HG03457 (cell line): ENCODE results near the gene PRAME.
"Not testable (repeated sequence)": the region's sequence is repeated elsewhere in the genome, so short reads cannot be mapped to it uniquely, and the experiment has no call there.

ENCODE experiments used
- ATAC-seq: cut with Tn5 transposase; IDR thresholded peaks from one replicate; pipeline ENCODE4 v1.9.1; 2021; ENCODE audit warnings: moderate number of reproducible peaks; ENCODE audit not compliant: unreplicated experiment

Gene PRAME

DNA sequence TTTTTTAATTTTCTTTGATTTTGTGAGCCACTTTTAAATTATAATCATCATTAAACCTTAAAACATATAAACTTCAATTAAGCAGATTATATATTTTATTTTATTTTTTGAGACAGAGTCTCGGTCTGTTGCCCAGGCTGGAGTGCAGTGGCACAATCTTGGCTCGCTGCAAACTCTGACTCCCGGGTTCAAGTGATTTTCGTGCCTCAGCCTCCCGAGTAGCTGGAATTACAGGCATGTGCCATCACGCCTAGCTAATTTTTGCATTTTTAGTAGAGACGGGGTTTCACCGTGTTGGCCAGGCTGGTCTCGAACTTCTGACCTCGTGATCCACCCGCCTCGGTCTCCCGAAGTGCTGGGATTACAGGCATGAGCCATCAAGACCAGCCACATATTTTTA is 22.5 kb upstream of the PRAME start:
- ATAC-seq, result not testable (repeated sequence)

DNA sequence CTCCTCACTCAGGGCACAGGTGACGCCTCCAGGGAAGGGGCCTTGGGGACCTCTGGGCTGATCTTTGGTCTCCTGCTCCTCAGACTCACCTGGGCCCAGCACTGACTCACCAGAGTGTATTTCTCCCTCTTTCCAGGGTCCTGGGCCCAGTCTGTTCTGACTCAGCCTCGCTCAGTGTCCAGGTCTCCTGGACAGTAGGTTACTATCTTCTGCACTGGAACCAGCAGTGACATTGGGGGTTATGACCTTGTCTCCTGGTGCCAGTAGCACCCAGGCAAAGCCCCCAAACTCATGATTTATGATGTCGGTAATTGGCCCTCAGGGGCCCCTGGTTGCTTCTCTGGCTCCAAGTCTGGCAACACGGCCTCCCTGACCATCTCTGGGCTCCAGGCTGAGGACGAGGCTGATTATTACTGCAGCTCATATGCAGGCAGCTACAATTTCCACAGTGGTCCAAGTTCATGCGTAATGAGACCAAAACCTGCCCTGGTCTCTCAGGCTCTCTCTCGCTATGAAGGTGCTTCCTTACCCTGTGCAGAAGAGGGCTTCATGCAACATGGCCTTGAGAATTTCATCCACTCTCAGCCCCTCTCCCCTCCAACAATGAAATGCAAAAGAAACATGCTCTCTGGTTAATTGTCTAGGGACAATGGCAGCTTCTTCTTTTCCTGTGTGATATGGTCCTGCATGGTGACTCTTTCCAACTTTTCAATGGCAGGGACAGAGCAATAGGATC is 21.0 kb upstream of the PRAME start:
- no peak for ATAC-seq

DNA sequence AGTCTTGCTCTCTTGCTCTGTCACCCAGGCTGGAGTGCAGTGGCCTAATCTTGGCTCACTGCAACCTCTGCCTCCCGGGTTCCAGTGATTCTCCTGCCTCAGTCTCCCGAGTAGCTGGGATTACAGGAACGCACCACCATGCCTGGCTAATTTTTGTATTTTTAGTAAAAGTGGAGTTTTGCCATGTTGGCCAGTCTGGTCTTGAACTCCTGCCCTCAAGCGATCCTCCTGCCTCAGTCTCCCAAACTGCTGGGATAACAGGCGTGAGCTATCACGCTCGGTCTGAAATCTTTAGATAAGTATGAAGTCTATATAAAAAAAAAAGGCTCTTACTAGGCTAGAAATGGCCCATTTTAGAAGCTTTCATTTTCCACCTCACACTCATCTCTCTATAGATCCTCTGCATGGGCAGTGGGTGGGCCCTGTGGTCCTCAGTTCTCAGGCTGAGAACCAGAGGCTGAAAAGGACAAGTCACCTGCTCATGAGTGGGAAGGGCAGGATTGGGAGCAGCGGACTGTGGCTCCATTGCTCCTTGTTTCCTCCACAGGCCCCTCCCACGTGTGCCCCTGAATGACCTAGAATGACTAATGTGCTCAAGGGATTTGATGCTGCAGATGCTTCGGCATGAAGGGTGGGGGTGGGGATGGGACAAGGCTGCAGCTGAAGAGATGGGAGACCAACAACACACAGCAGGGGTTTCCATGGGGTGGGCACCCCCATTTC is 19.8 kb upstream of the PRAME start:
- ATAC-seq, result no peak

DNA sequence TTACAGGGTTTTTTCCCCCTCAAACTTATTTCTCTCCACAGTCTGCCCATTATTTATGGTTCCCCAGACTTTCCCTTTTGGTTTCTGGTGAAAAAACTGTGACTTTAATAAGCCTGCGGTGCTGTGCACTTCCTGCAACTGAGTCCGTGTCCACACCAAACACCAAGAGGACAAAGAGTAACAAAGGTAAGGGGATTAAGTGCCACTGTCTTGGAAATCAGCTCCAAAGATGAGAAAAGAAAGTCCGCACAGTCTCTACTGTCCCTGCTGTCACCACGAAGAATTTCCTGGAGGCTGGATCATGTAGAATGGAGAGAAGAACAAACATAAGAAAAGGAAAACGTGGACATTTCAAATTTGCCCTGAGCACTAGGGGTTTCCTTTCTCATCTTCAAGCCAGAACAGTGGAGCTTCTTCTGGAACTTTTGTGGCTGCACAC is 17.9 kb upstream of the PRAME start:
- ATAC-seq, result no peak

DNA sequence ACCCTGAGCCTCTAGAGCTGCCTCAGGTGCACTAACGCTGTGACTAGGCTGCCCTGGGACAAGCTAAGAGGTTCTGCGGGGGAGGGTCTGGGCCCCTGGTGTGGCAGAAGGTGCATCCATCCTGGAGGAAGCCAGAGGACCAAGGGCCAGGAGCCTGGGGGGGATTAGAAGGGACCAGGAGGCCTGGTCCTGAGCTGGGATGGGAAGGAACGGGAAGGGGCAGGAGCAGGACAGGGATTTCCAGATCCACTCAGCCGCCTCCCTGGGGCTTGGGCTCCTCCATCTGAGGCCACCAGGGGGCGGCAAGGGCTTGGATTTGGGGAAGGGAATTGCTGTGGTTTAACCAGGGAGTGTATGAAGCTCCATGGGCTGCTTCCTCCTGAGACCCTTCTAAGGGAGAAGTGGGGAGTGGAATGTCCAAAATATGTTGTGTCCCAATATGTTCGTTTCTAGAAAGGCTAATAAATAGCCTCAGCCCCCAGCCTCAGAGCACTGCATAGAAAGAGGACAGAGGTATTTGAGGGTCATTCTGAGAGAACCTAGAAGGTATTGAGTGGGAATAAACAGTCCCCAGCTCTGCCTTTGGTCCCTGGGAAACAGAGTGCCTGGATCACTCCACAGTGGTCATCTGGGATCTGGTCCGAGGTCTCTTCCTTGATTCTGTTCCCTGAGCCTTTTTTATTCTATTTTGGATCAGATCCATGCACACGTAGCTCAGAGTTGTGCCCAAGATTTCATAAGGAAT is 17.4 kb upstream of the PRAME start:
- no peak for ATAC-seq

DNA sequence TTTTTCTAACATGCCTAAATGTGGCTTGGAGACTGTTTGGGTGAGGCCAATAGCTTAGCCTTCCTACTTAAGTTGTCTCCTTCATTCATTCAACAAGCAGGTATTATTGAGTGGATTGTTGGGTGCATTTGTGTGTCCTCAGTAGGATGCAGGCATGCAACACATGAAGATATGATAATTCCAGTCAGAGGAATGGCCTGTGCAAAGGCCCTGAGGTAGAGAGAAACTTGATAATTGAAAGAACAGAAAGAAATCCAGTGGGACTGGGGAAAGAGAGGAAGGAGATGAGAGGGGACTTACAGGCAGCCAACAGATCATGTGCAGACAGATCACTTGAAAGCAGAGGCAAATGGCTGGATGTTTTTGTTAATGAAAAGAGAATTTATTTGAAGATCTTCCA is 15.3 kb upstream of the PRAME start:
- ATAC-seq, result no peak

DNA sequence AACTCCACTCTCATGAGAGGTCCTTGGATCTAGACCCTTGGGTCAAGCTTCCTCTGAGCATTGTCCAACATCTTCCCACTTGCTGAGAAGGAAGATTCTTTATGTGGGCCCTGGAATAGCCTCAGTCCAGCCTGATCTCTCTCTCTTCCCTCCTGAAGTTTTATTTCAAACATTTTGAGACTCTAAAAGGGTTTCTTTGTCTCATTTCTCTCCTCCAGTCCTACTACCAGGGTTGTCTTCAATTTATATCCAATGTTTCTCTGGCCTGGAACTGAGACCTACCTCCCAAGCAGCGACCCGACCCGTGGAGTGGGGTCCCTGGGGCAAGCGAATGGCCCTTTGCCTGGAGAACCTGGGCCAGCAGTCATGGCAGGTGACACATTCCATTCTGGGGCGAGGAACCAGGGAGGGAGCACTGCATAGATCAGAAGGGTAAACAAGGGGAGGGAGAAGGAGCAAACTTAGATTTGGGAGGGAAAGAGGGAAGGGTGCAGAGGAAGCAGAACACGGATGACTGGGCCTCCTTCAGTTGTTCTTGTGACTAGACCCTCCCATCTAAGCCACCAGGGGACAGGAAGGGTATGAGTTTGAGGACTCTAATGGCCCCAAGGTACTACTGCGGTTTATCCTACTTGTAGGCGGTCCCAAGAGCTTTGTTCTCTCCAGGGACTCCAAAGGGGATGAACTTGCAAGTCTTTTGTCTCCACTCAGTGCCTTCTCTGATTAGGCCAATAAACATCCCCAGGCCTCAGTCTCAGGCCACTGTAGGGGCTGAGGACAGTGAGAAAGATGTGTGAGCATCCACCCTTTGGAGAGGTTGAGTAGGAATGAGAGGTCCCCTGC is 14.2 kb upstream of the PRAME start:
- ATAC-seq, result no peak

DNA sequence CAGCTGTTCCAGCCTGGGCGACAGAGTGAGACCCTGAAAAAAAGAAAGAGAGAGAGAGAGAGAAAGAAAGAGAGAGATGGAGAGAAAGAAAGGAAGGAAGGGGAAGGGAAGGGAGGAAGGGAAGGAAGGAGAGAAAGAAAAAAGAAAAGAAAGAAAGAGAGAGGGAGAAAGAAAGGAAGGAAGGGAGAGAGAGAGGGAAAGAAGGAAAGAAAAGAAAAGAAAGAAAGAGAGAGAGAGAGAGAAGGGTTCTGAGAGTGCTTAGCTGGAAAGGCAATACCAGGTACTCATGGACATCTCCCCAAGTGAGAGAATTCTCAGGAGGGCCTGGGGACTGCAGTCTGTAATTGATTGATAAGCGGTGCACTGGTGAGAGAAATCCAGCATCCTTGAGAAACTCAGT is 12.8 kb upstream of the PRAME start:
- ATAC-seq, result no peak

DNA sequence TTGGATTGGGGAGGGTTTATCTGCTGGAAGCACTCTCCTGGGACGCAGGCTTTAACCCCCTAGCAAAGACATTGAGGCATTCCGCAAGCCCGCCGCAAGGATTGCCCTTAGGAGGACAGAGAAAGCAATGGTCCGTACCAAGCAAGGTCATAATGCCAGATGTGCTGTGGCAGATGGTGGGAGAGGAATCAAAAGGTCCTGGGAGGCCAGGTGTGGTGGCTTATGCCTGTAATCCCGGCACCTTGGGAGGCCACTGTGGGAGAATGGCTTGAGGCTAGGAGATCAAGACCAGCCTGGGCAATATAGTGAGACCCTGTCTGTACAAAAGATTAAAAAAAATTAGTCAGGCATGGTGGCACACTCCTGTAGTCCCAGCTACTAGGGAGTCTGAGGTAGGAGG is 12.4 kb upstream of the PRAME start:
- no peak for ATAC-seq

DNA sequence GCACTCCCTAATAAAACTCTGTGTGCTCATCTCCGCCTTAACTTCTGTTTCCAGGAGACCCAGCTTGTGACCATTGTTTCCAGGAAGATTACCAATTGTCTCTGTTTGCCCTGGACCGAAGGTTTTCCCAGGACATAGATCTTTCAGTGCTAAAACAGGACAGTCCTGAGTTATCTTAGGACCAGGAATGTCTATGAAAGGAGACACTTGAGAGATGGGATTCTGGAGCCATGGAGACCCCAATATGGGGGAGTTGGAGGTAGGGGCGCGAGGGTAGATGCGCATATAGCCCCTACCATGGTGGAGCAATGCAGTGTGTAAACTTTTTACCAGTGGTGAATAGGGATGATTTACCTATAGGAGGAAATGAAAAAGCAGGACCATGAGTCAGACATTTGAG is 10.2 kb upstream of the PRAME start:
- ATAC-seq, result no peak

DNA sequence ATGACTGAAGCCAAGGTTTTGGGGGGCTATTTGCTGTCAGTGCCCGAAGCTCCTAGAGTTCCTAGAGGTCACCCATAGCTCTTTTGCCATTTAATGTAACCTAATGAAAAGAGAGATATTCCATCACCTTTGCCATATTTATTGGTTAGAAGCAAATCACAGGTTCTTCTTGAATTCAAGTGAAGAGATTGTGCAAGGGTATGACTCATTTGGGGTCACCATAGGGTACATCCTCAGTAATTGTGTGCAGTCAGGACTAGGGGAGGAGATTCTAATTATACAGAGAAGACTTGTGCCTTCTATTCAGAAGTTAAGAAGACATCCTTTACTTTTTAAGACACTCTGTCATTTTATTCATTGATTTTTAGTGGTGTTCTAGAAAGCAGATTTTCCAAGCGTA is 6.9 kb upstream of the PRAME start:
- no peak for ATAC-seq

DNA sequence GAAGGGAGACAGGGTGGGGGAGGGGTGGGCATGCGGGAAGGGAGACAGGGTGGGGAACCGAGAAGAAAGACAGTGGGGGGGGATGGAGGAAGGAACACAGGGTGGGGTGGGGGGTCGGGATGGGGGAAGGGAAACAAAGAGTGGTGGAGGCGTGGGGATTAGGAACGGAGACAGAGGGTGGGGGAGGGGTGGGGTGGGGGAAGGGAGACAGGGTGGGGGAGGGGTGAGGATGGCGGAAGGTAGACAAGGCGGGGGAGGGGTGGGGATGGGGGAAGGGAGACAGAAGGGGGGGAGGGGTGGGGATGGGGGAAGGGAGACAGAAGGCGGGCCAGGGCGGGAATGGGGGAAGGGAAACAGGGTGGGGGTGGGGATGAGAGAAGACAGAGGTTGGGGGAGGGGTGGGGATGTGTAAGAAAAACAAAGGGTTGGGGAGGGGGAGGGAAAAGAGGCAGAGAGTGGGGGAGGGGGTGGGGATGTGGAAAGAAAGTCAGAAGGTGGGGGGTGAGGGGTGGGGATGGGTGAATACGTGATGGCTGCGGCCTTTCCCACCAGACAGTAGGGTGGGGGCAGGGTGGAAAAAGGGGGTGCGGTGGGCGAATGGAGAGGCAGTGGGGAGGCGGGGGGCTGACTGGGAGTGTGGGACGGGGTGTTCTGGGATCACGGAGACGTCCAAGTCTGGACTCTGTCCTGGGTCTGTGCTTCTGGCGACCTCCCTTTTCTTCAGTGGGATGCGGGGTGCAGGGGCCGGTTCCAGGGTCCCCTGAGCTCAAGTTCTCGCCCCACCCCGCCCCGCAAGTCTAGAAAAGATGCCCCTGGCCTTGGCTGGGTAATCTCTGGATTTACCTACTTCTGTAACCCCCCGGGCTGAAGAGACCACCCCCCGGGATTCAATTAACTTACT is 744 bp downstream of the PRAME start:
- ATAC-seq, result no peak

DNA sequence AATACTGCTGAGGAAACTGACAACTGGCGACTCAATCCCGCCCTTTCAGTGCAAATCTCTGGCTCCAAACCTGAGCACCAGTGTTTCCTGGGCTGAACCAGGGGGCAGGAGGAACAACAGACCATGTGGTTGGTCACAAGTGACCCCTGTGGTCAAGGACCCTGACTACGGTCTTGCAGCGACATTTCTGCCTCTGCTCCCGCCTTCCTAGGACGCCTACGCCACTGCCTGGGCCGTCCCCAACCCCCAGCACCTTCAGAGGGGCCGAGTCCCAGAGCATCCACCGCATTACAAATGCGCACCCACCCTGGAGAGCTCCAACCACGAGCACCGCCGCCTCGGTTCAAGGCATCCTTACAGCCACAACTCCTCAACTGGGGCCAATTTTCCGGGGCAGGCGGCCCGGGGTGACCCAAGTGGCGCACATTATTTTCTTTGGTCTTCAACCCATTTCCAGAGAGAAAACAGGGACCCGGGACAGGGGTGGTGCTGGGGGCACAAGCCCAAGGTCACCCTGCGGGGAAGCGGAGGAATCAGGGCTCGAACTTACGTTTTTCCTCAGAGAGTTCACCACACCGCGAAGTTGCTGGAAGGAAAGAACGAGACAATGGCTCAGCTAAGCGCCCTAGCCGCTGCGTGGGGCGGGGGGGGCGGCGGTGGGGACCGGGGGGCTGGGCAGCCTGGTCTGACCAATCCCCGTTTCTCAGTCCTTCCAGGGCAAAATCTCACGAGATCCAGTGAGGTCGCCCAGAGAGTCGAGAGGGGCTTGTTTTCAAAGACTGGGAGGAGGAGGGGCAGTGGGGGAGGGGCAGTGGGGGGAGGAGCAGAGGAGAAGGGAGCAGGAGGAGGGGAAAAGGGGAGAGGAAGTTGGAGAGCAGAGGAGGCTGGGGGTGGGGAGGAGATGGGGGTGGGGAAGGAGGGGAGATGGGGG is 1.8 kb downstream of the PRAME start:
- ATAC-seq, result no peak

DNA sequence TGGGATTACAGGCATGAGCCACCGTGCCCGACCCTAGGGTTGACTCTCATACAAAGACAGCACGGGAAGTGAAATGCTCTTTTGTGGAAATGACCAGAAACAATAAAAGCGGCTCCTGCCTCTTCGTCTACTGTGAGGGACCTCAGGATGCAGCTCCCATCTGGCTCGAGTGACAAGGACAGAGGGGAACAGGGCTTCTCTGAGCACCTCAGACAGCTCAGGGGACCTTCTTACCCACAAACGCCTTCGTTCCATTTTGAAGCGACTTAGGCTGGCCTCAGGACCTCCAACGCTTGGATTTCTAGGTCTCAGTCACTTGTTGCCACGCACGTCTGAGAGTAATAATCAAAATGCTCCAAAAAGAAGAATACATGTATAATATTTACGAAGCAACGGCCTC is 2.5 kb downstream of the PRAME start:
- ATAC-seq, result no peak

DNA sequence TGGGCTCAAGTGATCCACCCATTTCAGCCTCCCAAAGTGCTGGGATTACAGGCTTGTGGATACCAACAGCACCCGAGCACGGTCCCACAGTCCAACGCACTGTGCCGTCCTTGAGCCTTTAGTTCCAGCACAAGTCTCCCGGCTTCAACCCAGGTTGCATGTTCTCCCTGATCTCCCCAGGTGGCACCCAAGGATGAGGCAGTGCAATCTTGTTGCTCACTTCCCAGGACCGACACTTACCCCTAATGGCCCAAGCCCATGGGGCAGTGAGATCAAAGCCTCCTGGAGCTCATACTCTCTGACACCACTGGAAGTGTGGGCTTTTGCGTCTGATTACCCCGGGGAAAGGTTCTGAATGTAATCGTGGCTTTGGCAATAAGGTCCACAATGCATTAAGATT is 3.5 kb downstream of the PRAME start:
- ATAC-seq, result no peak

DNA sequence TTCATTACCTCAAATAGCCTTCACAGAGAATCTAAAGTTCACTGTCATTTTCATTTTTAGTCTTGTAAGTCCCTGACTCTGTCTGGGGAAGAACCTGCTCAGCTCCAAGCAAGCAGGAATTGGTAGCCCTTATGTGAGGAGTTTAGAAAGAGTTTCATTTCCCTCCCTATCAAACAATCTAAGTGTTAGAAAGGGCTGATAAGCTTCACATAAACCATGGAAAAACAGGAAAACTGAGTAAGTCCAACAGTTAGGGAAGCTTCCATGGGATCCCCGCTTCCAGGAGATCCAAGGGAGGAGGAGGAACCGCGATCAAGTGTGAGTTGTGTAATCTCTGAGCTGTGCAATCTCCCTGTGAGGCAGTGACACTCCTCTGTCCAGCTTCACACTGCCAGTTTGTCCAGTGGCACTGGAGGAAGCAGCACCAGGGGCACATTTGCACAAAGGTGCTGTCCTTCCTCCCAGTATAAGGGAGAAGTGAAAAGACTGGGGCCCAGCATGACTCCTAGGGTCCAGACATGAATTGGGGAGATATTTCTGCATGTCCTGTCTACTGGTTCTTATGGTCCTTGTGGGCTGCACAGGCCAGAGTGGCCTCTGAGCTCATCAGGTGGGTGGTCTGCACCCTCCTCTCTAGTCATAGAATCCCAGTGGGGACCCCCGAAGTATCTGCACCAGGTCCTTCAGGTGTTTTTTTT is 4.3 kb downstream of the PRAME start:
- no peak for ATAC-seq

DNA sequence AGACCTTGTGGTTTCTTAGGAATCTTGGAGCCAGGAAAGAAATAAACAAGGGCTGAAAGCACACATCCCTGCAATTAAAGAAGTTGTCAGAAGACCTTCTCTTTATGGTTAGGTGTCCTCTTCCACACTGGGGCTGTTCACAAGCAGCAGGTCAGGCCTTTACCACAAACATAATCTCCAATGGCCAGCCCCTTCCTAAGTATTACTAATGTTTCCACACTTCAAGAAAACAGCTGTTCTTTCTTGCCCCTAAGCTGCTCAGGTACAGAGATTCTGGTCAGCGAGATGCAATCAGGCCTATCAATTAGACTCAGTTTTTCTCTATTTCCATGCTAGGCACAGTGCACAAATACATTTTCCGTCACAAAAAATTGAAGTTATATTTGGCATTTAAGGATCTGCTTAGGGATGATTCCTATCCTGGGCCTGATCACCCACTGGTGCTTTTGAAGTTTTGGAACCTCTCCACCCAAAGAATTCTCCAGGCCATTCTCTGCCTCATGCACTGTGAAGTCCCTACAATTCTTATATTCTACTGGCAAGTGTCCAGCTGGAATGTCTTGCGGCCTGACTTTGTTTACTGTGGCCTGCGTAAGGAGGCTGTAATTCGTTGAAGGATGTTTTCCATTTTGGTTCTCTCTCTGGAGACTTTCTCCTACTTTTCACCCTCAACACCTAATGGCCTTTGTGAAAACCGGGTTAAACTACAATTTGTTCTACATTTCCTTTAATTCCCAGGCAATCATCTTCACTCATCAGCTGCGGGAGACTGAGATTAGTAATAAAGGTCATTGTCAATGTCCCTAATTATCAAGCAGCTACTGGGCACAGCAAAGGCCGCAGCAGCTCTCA is 5.1 kb downstream of the PRAME start:
- no peak for ATAC-seq
